OCI-LY3 (cell line): ENCODE results near the gene PRDM5.

Source experiments
- EZH2phosphoT487 ChIP-seq: fragments of 200-600 bp; shearing (Covaris generic); IDR thresholded peaks from 2 replicates; pipeline ENCODE4 v1.6.1; 2018; ENCODE audit warnings: antibody characterized with exemption, mixed run types, low read depth
- TF ChIP-seq, protein P1 (sequence below): fragments of 200-600, 300-600 bp; sonication (generic); IDR thresholded peaks from 2 replicates; pipeline ENCODE4 v1.5.1; 2014; ENCODE audit warnings: antibody characterized with exemption, low read length, low read depth

DNA sequence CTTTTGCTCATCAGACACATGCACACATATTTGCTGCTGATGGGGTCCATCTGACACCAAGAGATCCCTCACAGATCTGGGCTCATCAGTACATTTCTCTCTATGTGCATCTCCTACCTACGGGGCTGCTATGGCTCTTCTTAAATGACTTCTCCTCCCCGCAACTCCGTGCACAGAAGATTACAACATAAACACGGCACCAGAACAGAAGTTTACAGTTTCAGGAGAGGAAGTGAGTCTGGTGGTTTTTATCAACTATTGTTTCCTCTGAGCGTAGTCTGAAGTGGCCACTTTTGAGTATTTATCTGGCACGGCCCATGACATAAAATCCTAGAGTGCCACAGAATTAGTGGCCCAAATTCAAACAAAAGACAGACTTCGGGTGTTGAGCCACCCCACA, 263.8 kb downstream of the PRDM5 start:
- TF ChIP-seq, protein P1, sequence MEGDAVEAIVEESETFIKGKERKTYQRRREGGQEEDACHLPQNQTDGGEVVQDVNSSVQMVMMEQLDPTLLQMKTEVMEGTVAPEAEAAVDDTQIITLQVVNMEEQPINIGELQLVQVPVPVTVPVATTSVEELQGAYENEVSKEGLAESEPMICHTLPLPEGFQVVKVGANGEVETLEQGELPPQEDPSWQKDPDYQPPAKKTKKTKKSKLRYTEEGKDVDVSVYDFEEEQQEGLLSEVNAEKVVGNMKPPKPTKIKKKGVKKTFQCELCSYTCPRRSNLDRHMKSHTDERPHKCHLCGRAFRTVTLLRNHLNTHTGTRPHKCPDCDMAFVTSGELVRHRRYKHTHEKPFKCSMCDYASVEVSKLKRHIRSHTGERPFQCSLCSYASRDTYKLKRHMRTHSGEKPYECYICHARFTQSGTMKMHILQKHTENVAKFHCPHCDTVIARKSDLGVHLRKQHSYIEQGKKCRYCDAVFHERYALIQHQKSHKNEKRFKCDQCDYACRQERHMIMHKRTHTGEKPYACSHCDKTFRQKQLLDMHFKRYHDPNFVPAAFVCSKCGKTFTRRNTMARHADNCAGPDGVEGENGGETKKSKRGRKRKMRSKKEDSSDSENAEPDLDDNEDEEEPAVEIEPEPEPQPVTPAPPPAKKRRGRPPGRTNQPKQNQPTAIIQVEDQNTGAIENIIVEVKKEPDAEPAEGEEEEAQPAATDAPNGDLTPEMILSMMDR: no peak
- TF ChIP-seq EZH2phosphoT487: no peak
